HepG2 (cell line): ENCODE results near the gene KIF3A. TPM values are rescaled to one million over a fixed set of nuclear protein-coding genes. Genes with fewer than 3 reads are reported as not detected.

Source experiments
- BHLHE40 ChIP-seq: IDR thresholded peaks from 2 replicates; pipeline ENCODE4 v1.6.1; 2011; ENCODE audit warnings: low read length, improper control_type of control experiment
- CBX1 ChIP-seq: IDR thresholded peaks from one replicate; pipeline ENCODE4 v1.6.1; 2016; ENCODE audit warnings: antibody characterized with exemption, low read depth
- GABPB1 ChIP-seq: IDR thresholded peaks from 2 replicates; pipeline ENCODE4 v1.6.1; 2016; ENCODE audit warnings: mild to moderate bottlenecking, missing genetic modification reagents, moderate library complexity, missing compliant biosample characterization
- NBN ChIP-seq: fragments of 450-650 bp; conservative IDR thresholded peaks from 2 replicates; pipeline ENCODE4 v1.6.1; 2017
- NFE2 ChIP-seq: sonication (generic); formaldehyde crosslinking; IDR thresholded peaks from 2 replicates; pipeline ENCODE4 v1.4.0; 2020; ENCODE audit warnings: missing genetic modification reagents
- NR2F1 ChIP-seq, 2 experiments: fragments of 450-650 bp in 1 of 2; formaldehyde crosslinking in 1 of 2; IDR thresholded peaks; 2 replicates each; pipeline versions ENCODE4 v1.5.0 to v1.6.1; 2016 to 2020; ENCODE audit warnings: mild to moderate bottlenecking in 1 of 2, missing compliant biosample characterization in 1 of 2, missing genetic modification reagents in 1 of 2, moderate library complexity in 1 of 2
- NR3C1 ChIP-seq: sonication (generic); formaldehyde crosslinking; IDR thresholded peaks from 2 replicates; pipeline ENCODE4 v1.4.0; 2020; ENCODE audit warnings: missing genetic modification reagents
- RCOR2 ChIP-seq: IDR thresholded peaks from 2 replicates; pipeline ENCODE4 v1.6.1; 2016; ENCODE audit warnings: missing biosample characterization, missing genetic modification reagents
- SP2 ChIP-seq: sonication (generic); formaldehyde crosslinking; IDR thresholded peaks from 2 replicates; pipeline ENCODE4 v1.5.1; 2020; ENCODE audit warnings: mild to moderate bottlenecking, missing genetic modification reagents
- STAG1 ChIP-seq: sonication (generic); formaldehyde crosslinking; IDR thresholded peaks from 2 replicates; pipeline ENCODE4 v1.4.0; 2020; ENCODE audit warnings: missing genetic modification reagents
- TOE1 ChIP-seq: sonication (generic); formaldehyde crosslinking; IDR thresholded peaks from 2 replicates; pipeline ENCODE4 v1.4.0; 2020; ENCODE audit warnings: mild to moderate bottlenecking, missing genetic modification reagents
- TRIM24 ChIP-seq: sonication (generic); formaldehyde crosslinking; IDR thresholded peaks from 2 replicates; pipeline ENCODE4 v1.8.0; 2022; ENCODE audit warnings: mild to moderate bottlenecking, missing genetic modification reagents
- XBP1 ChIP-seq: sonication (generic); formaldehyde crosslinking; IDR thresholded peaks from 2 replicates; pipeline ENCODE4 v1.5.0; 2020; ENCODE audit warnings: missing genetic modification reagents
- ZNF230 ChIP-seq: sonication (generic); formaldehyde crosslinking; IDR thresholded peaks from 2 replicates; pipeline ENCODE4 v1.4.0; 2020; ENCODE audit warnings: mild to moderate bottlenecking, missing genetic modification reagents
- ZNF709 ChIP-seq: sonication (generic); formaldehyde crosslinking; IDR thresholded peaks from 2 replicates; pipeline ENCODE4 v1.5.0; 2020; ENCODE audit warnings: mild to moderate bottlenecking, missing genetic modification reagents
- ZSCAN31 ChIP-seq: sonication (generic); formaldehyde crosslinking; IDR thresholded peaks from 2 replicates; pipeline ENCODE4 v1.5.0; 2020; ENCODE audit warnings: low read depth, mild to moderate bottlenecking, missing genetic modification reagents
- polyA plus RNA-seq, 8 experiments: library from polyadenylated mRNA; depleted of rRNA in 3 of 8; stranded (reverse) in 7 of 8; unstranded in 1 of 8; fragments of >200 nt; fragmentation: Illumina TruSeq in 4 of 8; extraction: Trizol in 4 of 8; gene quantifications; 2 replicates each; pipeline versions ENCODE4 v1.2.1 to v1.2.3, GENCODE V29; 2011 to 2016; ENCODE audit warnings: low read depth in 4 of 8, missing spikeins in 1 of 8, mixed read lengths in 1 of 8; ENCODE audit not compliant: insufficient read depth in 1 of 8
- total RNA-seq, 5 experiments: library from RNA; depleted of rRNA; stranded (reverse); fragments of >200 nt; fragmentation: Illumina TruSeq; extraction: Trizol; gene quantifications; 2 replicates each; pipeline ENCODE4 v1.2.3, GENCODE V29; 2016; ENCODE audit warnings: low read depth in 1 of 5
- TF ChIP-seq, protein P1 (sequence below): IDR thresholded peaks from 2 replicates; pipeline ENCODE4 v1.6.1; 2016; ENCODE audit warnings: mild to moderate bottlenecking
- TF ChIP-seq, protein P2 (sequence below): sonication (generic); formaldehyde crosslinking; IDR thresholded peaks from 2 replicates; pipeline ENCODE4 v1.9.0; 2022; ENCODE audit warnings: low read depth, missing genetic modification reagents
- TF ChIP-seq, protein P3 (sequence below), 2 experiments: sonication (generic) in 1 of 2; formaldehyde crosslinking in 1 of 2; IDR thresholded peaks; 2 replicates each; pipeline versions ENCODE4 v1.4.0 to v1.6.1; 2018 to 2020; ENCODE audit warnings: missing genetic modification reagents in 2 of 2, borderline replicate concordance in 1 of 2, low read depth in 1 of 2, mild to moderate bottlenecking in 1 of 2, missing biosample characterization in 1 of 2
- TF ChIP-seq, protein P4 (sequence below): sonication (generic); formaldehyde crosslinking; IDR thresholded peaks from 2 replicates; pipeline ENCODE4 v1.4.0; 2020; ENCODE audit warnings: mild to moderate bottlenecking, missing genetic modification reagents
- TF ChIP-seq, protein P5 (sequence below): IDR thresholded peaks from 2 replicates; pipeline ENCODE4 v1.6.1; 2016

KIF3A gene
- total and polyA plus RNA-seq, 2 of the 13 experiments (the other 11 are each of a cell fraction or from before 2014, with no cell fraction given): 2.3 to 8.4 TPM

DNA sequence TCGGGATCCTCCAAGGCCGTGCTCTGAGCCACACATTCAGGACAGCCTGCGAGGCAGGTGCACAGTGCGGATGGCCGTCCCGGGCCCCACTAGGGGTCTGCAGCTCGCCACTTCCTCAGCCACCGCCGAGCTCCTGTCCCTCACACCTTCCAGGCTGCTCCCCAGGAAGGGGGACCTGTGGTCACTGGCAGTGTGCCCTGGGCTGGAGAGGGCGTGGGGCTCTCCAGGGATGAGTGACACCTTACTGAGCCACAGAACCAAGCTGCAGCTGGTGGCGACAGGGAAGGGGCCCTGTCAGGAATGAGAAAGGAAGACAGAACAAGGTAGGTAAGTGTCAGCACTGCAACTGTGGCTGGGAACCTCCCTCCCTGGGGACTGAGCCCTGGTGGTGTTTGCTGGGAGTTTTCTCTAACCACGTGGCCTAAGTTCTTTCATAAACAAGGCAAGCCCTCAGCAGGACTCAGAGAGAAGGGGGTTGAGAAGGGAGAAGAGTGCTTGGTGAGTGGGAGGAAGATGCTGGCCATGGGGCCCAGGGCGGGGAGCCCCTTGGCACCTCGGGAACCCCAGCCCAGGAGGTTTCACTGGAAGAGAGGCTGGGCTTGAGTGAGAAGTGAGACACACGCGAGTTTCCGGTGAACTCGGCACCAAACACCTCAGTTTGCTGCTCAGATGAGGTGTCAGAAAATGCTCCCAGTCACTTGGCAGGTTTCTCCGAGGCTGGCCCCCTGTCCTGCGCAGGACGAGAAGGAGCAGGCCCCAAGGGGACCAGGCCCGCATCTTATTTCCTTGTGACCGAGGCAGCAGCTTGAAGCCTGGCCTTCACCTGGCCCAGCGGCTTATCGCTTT, 74.2 kb downstream of the KIF3A start (continued):
- no peak for TF ChIP-seq XBP1
- TF ChIP-seq ZNF709 (CRISPR knock-in tag): peak; percentile 54; the same call in 1 of the 2 replicates
- TF ChIP-seq TOE1 (CRISPR knock-in tag): no peak
- TF ChIP-seq, protein P1, sequence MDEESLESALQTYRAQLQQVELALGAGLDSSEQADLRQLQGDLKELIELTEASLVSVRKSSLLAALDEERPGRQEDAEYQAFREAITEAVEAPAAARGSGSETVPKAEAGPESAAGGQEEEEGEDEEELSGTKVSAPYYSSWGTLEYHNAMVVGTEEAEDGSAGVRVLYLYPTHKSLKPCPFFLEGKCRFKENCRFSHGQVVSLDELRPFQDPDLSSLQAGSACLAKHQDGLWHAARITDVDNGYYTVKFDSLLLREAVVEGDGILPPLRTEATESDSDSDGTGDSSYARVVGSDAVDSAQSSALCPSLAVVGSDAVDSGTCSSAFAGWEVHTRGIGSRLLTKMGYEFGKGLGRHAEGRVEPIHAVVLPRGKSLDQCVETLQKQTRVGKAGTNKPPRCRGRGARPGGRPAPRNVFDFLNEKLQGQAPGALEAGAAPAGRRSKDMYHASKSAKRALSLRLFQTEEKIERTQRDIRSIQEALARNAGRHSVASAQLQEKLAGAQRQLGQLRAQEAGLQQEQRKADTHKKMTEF (CRISPR knock-in tag): no peak
- TF ChIP-seq, protein P2, sequence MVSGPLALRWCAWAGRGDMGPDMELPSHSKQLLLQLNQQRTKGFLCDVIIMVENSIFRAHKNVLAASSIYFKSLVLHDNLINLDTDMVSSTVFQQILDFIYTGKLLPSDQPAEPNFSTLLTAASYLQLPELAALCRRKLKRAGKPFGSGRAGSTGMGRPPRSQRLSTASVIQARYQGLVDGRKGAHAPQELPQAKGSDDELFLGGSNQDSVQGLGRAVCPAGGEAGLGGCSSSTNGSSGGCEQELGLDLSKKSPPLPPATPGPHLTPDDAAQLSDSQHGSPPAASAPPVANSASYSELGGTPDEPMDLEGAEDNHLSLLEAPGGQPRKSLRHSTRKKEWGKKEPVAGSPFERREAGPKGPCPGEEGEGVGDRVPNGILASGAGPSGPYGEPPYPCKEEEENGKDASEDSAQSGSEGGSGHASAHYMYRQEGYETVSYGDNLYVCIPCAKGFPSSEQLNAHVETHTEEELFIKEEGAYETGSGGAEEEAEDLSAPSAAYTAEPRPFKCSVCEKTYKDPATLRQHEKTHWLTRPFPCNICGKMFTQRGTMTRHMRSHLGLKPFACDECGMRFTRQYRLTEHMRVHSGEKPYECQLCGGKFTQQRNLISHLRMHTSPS (CRISPR knock-in tag): no peak
- no peak for TF ChIP-seq NFE2
- no peak for TF ChIP-seq STAG1 (CRISPR knock-in tag)
- TF ChIP-seq, protein P3, sequence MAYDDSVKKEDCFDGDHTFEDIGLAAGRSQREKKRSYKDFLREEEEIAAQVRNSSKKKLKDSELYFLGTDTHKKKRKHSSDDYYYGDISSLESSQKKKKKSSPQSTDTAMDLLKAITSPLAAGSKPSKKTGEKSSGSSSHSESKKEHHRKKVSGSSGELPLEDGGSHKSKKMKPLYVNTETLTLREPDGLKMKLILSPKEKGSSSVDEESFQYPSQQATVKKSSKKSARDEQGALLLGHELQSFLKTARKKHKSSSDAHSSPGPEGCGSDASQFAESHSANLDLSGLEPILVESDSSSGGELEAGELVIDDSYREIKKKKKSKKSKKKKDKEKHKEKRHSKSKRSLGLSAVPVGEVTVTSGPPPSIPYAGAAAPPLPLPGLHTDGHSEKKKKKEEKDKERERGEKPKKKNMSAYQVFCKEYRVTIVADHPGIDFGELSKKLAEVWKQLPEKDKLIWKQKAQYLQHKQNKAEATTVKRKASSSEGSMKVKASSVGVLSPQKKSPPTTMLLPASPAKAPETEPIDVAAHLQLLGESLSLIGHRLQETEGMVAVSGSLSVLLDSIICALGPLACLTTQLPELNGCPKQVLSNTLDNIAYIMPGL (CRISPR knock-in tag; IDR thresholded peaks at IDR 0.05; ENCODE audit: borderline replicate concordance in 1 of 2, low read depth in 1 of 2): 0 out of 4 replicates have a peak, but pooled peaks of 1 of the 2 experiments have one; percentile 19
- TF ChIP-seq ZSCAN31: no peak
- TF ChIP-seq CBX1: no peak
- no peak for TF ChIP-seq RCOR2 (CRISPR knock-in tag)
- TF ChIP-seq, protein P4, sequence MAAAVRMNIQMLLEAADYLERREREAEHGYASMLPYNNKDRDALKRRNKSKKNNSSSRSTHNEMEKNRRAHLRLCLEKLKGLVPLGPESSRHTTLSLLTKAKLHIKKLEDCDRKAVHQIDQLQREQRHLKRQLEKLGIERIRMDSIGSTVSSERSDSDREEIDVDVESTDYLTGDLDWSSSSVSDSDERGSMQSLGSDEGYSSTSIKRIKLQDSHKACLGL (CRISPR knock-in tag): 0 out of 2 replicates have a peak, but pooled peaks have one; percentile 38
- TF ChIP-seq, protein P5, sequence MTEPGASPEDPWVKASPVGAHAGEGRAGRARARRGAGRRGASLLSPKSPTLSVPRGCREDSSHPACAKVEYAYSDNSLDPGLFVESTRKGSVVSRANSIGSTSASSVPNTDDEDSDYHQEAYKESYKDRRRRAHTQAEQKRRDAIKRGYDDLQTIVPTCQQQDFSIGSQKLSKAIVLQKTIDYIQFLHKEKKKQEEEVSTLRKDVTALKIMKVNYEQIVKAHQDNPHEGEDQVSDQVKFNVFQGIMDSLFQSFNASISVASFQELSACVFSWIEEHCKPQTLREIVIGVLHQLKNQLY (CRISPR knock-in tag): no peak
- TF ChIP-seq GABPB1 (CRISPR knock-in tag): peak; percentile 30; the same call in 1 of the 2 replicates
- TF ChIP-seq SP2 (CRISPR knock-in tag): 0 out of 2 replicates have a peak, but pooled peaks have one; percentile 21
- TF ChIP-seq BHLHE40: no peak
- no peak for TF ChIP-seq NR2F1 (CRISPR knock-in tag; IDR thresholded peaks at IDR 0.05)
- TF ChIP-seq NBN: no peak
- no peak for TF ChIP-seq NR3C1
- no peak for TF ChIP-seq ZNF230 (CRISPR knock-in tag)
- no peak for TF ChIP-seq TRIM24 (CRISPR knock-in tag)
